PC-9 (cell line): ENCODE measurements around the gene SIRPD.

ENCODE experiments used
- EZH2 ChIP-seq: fragments of 200-600 bp; sonication (generic); IDR thresholded peaks from 2 replicates; pipeline ENCODE4 v1.8.0; 2017; ENCODE audit warnings: antibody characterized with exemption, low read depth
- TF ChIP-seq, protein P1 (sequence below): fragments of 200-600 bp; sonication (generic); conservative IDR thresholded peaks from 2 replicates; pipeline ENCODE4 v1.6.1; 2017; ENCODE audit warnings: mixed run types, antibody characterized with exemption, mild to moderate bottlenecking, moderate library complexity

DNA sequence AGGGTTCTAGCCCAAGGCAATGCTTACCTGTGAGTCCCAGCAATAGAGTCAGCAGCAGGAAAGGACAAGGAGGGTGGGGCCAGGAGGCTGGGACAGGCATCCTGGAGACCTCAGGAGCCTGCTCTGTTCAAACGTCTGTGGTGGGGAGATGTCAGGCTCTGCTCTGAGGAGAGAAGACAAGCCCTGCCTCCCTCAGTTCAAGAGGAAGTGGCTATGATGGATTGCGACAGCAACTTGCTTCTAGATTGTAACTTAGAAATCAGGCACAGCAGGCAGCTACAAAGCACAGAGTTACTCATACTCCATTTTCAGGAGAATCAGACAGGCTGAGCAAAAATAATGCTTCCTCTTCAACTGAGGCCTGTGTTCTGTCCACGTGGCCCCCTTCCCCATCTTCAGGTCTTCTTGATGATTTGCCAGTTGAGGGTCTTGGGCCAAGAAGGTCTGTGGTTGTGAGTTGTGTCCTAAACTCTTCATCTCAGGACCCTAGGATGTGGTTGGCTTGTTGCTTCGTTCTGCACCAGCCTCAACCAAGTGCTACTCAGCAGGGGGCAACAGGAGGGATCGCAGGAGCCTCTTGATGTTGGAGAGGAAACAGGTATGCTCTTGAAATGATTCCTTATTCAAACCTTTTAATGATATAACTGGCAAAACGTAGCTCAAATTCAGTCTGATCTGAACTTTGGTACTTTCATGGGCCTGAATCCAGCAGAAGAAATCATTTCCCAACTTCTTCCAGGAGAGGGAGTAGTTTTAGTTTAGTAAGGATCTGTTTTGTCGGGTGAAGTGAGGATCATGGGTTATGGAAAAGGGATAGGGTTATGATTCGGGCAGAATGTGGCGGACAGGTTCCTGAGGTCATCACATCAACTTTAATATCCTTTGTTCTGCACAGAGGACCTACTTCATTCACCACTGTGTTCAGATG lies 31.3 kb upstream of the SIRPD start:
- TF ChIP-seq, protein P1, sequence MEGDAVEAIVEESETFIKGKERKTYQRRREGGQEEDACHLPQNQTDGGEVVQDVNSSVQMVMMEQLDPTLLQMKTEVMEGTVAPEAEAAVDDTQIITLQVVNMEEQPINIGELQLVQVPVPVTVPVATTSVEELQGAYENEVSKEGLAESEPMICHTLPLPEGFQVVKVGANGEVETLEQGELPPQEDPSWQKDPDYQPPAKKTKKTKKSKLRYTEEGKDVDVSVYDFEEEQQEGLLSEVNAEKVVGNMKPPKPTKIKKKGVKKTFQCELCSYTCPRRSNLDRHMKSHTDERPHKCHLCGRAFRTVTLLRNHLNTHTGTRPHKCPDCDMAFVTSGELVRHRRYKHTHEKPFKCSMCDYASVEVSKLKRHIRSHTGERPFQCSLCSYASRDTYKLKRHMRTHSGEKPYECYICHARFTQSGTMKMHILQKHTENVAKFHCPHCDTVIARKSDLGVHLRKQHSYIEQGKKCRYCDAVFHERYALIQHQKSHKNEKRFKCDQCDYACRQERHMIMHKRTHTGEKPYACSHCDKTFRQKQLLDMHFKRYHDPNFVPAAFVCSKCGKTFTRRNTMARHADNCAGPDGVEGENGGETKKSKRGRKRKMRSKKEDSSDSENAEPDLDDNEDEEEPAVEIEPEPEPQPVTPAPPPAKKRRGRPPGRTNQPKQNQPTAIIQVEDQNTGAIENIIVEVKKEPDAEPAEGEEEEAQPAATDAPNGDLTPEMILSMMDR, result no peak
- TF ChIP-seq EZH2, result no peak
